Posterior cingulate gyrus (tissue), 11 donors: Measurements from ENCODE around the gene RASAL3.

Source experiments
- DNase-seq, 10 donors: peaks; one replicate each; pipeline versions ENCODE4 v3.0.0 to v3.0.0-alpha.2; 2020 to 2021; ENCODE audit warnings: mixed read lengths in 3 of 10
- intact Hi-C: fragments of 100-400 bp; cut with DNase I; formaldehyde crosslinking; loops from one replicate; pipeline ENCODE4 v1.15.1; 2023

The RASAL3 gene

GRCh38 chr19:15438124-15438496 lies 26.2 kb downstream of the RASAL3 start:
- intact Hi-C loops: no loop called here
- DNase-seq: peak in 1 of 10 donors; percentile 24

DNA sequence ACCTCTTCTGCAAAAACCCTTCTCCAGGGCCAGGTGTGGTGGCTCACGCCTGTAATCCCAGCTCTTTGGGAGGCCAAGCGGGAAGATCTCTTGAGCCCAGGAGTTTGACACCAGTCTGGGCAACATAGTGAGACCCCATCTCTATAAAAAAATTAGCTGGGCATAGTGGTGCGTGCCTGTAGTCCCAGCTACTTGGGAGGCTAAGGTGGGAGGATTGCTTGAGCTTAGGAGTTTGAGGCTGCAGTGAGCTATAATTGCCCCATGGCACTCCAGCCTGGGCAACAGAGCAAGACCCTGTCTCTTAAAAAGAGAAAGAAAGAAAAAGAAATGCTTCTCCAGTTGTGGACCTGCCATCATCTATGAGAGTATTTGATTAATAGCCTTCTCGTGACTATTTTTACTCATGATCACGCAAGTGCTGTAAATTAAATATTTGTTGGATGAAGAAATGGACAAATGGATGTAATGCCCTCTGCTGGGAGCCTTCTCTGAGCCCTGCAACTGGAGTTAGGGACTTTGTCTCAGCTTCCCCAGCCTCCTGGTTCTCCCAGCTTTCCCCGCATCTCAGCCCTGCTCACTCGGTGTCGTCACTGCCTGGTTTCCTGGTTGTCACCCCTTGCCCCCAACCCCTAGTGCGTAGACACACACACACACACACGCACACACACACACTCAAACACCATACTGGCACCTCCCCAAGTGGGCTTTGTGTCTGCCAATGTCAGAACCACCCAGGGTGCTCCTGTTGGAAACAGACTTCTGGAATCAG lies 26.8 kb downstream of the RASAL3 start:
- DNase-seq: peak in 2 of 10 donors; percentile 36 to 54
- intact Hi-C loops: no loop called here

DNA sequence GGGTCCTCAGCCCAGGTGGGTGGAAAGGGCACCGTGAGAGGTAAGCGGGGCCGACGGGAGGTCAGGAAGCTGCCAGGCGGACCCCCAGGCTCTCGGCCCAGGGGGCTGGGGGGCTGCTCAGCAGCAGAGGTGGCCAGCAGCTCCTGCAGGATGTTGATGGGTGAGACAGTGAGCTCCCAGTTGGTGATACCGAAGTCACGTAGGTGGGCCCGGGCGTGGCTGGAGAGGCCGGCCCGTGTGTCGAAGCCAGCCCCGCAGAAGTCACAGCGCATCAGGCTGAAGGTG lies 27.6 kb downstream of the RASAL3 start:
- intact Hi-C loops: no loop called here
- DNase-seq: peak in 2 of 10 donors; percentile 14 to 61

DNA sequence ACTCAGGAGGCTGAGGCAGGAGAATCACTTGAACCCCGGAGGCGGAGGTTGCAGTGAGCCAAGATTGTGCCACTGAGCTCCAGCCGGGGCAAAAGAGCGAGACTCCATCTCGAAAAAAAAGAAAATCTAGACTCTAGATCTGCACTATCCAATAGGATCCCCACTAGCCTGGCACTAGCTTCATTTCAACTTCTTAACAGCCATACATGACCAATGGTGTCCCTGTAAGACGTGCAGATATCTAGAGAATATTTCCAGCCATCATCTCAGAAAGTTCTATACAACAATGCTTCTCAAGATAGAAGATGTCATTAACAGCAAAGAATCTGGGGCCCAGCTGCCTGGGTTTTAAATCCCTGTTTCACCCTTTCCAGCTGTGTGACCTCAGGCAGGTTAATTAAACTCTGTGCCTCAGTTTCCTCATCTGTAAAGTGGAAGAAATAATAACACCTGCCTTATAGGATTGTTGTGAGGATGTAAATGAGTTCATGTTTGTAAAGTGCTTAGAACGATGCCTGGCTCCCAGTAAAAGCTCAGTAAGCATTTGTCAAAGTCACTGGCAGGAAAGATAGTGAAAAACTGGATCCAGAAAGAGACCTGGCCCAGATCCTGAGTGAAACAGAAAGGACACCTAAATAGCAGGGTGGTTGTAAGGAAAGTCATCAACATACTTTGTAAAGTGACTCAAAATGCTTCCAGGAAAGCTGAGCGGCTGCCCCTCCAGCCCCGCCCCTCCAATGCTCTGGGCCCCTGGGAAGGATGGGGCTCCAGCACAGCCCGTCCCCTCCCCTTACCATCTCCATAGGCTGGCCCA lies 28.1 kb downstream of the RASAL3 start:
- intact Hi-C loops: no loop called here
- peak in 1 of 10 donors; percentile 15 for DNase-seq

- intact Hi-C loops: loop anchor here (2.0 to 5.0 kb wide), 4 partner anchors 15 to 166 kb away; partner anchors contain the start of genes AKAP8, AKAP8L and WIZ
- DNase-seq: peak in 2 of 10 donors; percentile 66 to 72
Observed at GRCh38 chr19:15433519-15434069, 30.8 kb downstream of the RASAL3 start.

- DNase-seq: peak; percentile 88 to 99 (median 93)
- intact Hi-C loops: loop anchor here (2.0 to 5.0 kb wide), 4 partner anchors 14 to 166 kb away; partner anchors contain the start of genes AKAP8, AKAP8L and WIZ
Observed at GRCh38 chr19:15432629-15433518, 31.5 kb downstream of the RASAL3 start.

GRCh38 chr19:15432018-15432494 lies 32.3 kb downstream of the RASAL3 start:
- intact Hi-C loops: loop anchor here (2.0 to 5.0 kb wide), 4 partner anchors 13 to 165 kb away; partner anchors contain the start of genes AKAP8, AKAP8L and WIZ
- DNase-seq: peak in 3 of 10 donors; percentile 25 to 81 (median 59)

- peak in 3 of 10 donors; percentile 18 to 42 (median 31) for DNase-seq
- intact Hi-C loops: loop anchor here (2.0 to 5.0 kb wide), 4 partner anchors 13 to 164 kb away; partner anchors contain the start of genes AKAP8, AKAP8L and WIZ
Observed at GRCh38 chr19:15431396-15432017, 32.8 kb downstream of the RASAL3 start.

DNA sequence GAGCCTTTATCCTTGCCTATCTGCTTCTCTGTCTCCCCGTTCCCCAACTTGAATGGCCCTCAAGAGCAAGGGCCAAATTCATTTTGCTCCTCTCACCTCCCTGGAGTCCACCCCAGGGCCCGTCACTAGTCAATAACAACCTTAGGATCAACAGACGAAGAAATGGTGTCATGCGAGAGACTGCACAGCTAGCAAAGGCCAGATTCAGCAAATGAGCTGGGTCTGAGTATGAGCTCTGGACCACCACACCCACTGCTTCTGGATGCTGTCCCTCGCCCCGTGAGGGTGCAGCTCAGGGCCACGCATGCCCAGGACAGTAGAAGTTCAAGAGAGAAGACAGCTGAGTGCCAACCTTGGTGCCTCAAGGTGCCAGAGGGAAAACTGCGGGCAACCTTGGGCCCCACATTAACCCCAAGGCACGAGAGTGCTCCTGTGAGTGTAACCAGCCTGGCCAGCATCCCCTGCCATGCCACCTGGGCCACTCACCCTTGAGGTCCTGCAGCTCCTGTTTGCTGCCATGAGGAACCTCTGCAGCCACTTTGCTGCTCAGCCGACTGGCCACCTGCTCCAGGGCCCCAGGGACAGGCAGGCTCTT lies 33.7 kb downstream of the RASAL3 start:
- intact Hi-C loops: loop anchor here (5.0 kb wide), 2 partner anchors 53 to 163 kb away; partner anchors contain the start of gene AKAP8
- peak in 2 of 10 donors; percentile 39 to 71 for DNase-seq

GRCh38 chr19:15429825-15430467 lies 34.4 kb downstream of the RASAL3 start:
- peak in 2 of 10 donors; percentile 60 to 72 for DNase-seq
- intact Hi-C loops: loop anchor here (5.0 kb wide), 2 partner anchors 53 to 163 kb away; partner anchors contain the start of gene AKAP8

DNA sequence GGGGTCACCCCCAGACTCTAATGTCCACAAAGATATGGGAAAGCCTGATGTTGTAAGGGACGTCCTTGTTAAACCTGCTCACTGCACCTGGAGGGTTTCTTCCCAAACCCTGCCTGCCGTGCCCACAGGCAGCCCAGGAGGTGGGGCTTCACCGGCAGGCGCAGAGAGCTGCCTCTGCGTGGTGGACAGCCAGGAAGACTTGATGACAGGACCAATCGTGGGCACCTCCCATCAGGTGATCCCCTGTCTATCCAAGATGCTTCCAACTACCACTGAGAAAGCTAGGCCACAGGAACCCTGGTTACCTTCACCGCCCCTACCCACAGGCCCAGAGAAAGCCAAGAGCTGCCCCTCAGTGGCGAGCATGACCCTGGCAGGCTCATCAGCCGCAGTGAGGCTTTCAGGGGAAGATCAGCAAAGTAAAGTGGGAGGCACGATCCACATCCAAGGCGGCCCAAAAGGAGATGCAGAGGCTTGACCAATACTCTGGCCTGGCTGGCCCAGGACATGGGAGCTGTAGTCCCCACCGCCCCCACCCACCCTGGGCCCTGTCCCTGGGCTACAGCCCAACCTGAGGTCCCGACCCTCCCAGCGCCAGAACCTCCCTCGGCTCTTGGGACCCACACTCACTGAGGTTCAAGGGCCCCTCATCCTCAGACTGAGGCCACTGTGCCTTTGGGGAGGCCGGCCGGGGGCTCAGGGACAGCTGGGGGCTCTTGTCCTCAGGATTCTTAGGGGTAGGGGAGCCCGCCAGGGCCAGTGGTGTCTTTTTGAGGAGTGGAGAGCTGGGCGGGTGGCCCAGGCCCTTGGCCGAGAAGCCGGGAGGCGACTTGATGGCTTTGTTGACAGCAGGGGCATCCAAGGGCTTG lies 35.2 kb downstream of the RASAL3 start:
- intact Hi-C loops: no loop called here

GRCh38 chr19:15427991-15428471 lies 36.3 kb downstream of the RASAL3 start:
- DNase-seq: peak in 3 of 10 donors; percentile 38 to 82 (median 44)
- intact Hi-C loops: no loop called here

More for the DNA sequence above, 35.2 kb downstream of the RASAL3 start:
- DNase-seq: peak in 3 of 10 donors; percentile 58 to 78 (median 59)

- DNase-seq: peak in 2 of 10 donors; percentile 8 to 75
- intact Hi-C loops: no loop called here
Observed at GRCh38 chr19:15427350-15427700, 37.0 kb downstream of the RASAL3 start.

GRCh38 chr19:15426485-15427349 lies 37.6 kb downstream of the RASAL3 start:
- intact Hi-C loops: no loop called here
- peak in 2 of 10 donors; percentile 59 to 63 for DNase-seq

DNA sequence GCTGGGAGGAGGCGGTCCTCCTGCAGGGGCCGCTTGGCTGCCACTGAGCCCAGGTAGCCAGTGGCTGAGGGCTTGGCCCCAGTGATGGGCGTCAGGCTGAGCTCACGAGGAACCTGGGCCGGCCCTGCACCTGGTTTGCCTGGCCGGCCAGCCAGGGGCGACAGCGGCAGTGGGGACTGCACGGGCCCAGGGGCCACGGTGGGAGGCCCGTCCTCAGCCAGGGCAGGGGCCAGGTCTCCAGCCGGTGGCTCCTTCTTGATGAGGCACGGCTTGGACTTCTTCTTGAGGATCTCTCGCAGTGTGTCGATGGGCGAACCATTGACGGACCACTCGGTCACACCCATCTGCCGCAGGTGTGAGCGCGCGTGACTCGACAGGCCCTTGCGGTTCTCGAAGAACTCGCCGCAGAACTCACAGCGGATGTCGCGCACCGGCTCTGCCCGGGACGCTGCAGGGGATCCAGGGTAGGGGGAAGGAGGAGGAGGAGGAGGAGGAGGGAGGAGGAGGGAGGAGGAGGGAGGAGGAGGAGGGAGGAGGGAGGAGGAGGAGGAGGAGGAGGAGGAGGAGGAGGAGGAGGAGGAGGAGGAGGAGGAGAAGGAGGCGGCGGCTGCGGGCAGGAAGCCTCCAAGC lies 38.9 kb downstream of the RASAL3 start:
- intact Hi-C loops: no loop called here
- peak in 2 of 10 donors; percentile 67 to 72 for DNase-seq
